Measurements from ENCODE around the gene PLEKHA8. TPM values are rescaled to one million over a fixed set of nuclear protein-coding genes. Genes with fewer than 3 reads are reported as not detected.
A peak's percentile ranks its signal among the peaks of the same experiment; 100 is the strongest.

Gene PLEKHA8
- total and polyA plus RNA-seq, 2 experiments from 2014 or later, result 16.8 to 25.9 TPM

DNA sequence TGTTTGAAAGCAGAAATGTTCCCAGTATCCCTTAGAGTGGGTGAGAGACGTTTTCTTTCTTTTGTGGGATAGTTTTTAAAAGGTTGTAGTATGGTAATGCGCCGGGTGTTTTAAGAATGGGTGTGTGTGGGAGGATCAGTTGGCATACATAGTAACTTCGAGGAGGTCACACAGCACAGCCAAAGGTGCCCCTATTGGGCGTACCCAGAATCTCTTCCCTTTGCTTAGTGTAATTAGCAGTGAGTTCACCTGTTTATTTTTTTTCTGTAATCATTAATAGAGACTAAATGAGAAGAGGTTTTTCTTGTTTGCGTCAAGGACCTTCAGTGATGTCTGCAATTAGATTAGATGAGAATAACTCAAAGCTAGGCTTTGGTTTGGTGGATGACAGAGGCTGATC is 1.5 kb downstream of the PLEKHA8 start:
- peak in 1 of 2 donors; percentile 16 for DNase-seq (ENCODE audit: low read depth in 1 of 2, low spot score in 1 of 2)
- Histone ChIP-seq H3K4me3 (peak overlapping the region; percentile 88), H3K9me3 (ENCODE audit: low read depth) (no peaks in the 10 kb centered on the region), H3K4me1 (ENCODE audit: low read depth) (peaks cover 34% of the 10 kb centered on the region), H3K27ac (peak overlapping the region; percentile 87), H3K36me3 (no peaks in the 10 kb centered on the region), H3K27me3 (no peaks in the 10 kb centered on the region)
- TF ChIP-seq, protein P1, sequence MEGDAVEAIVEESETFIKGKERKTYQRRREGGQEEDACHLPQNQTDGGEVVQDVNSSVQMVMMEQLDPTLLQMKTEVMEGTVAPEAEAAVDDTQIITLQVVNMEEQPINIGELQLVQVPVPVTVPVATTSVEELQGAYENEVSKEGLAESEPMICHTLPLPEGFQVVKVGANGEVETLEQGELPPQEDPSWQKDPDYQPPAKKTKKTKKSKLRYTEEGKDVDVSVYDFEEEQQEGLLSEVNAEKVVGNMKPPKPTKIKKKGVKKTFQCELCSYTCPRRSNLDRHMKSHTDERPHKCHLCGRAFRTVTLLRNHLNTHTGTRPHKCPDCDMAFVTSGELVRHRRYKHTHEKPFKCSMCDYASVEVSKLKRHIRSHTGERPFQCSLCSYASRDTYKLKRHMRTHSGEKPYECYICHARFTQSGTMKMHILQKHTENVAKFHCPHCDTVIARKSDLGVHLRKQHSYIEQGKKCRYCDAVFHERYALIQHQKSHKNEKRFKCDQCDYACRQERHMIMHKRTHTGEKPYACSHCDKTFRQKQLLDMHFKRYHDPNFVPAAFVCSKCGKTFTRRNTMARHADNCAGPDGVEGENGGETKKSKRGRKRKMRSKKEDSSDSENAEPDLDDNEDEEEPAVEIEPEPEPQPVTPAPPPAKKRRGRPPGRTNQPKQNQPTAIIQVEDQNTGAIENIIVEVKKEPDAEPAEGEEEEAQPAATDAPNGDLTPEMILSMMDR (IDR thresholded peaks at IDR 0.05; ENCODE audit: low read depth, low read length), result no peak

DNA sequence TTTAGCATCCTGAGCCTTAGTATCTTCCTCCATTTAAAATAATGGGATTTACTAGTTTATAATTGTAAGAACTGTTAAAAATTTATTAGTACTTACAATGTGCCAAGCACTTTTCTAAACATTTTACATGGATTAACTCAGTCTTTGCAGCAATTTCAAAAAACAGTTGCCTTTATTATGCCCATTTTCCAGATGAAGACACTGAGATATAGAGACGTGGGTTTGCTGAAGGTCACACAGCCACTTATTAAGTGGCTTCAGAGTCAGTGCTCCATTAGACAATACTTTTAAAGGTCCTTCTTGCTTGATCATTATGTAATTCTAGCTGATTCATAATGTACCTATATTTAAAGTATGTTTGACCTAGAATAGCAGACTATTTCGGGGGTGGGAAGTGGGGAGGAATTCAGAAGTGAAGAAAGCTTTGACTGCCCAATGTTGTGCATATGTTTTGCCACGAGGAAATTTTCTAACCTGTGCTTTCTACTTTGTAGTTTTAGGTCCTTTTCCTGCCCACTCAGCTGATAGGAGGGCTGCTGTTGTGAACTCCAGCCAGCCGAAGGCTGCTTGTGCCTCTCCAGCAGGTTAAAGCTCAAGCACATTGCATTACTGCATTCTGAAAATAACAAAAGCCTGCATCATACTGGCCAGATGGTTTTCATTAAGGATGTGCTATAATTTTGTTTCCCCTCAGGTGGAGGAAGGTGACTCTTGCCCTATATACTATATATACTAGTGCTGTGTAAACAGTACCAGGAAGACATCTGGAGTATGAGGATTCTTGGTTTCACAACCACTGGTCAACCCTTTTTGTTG is 4.3 kb downstream of the PLEKHA8 start:
- Histone ChIP-seq H3K27me3 (no peaks in the 10 kb centered on the region), H3K27ac (no peak overlapping the region), H3K36me3 (no peaks in the 10 kb centered on the region), H3K4me3 (no peak overlapping the region), H3K4me1 (ENCODE audit: low read depth) (peaks cover 23% of the 10 kb centered on the region), H3K9me3 (ENCODE audit: low read depth) (no peaks in the 10 kb centered on the region)
- peak in 1 of 2 donors; percentile 49 for DNase-seq (ENCODE audit: low read depth in 1 of 2, low spot score in 1 of 2)
- TF ChIP-seq, protein P1 (IDR thresholded peaks at IDR 0.05; ENCODE audit: low read depth, low read length), result no peak

DNA sequence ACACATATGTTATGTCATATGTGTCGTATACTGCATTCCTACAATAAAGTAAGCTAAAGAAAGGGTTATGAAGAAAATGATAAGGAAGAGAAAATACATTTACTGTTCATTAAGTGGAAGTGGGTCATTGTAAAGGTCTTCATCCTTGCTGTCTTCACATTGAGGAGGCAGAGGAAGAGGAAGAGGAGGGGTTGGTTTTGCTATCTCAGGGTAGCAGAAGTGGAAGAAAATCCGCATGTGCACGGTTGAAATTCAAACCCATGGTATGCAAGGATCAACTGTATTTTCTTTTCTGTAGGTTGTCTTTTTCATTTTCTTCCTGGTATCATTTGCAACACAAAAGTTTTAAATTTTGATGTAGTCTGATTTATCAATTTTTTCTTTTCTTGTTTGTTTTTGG is 6.3 kb downstream of the PLEKHA8 start:
- Histone ChIP-seq H3K27me3 (no peaks in the 10 kb centered on the region), H3K36me3 (no peaks in the 10 kb centered on the region)

DNA sequence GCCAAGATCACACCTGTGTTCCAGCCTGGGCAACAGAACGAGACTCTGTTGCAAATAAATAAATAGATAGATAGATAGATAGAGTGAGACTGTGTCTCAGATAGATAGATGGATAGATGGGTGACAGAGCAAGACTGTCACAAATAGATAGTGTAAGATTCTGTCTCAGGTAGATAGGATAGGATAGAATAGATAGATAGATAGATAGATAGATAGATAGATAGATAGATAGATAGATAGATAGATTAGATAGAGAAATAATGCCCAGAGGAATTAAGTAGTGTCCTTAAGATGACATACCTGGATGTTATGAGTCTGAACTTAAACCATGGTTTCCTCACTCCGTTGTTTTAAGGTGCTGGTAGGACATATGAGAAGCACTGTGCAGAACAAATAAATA is 8.0 kb downstream of the PLEKHA8 start:
- H3K4me1 ChIP-seq (ENCODE audit: low read depth), result peaks cover 12% of the 10 kb centered on the region
- no peak for DNase-seq (ENCODE audit: low read depth in 1 of 2, low spot score in 1 of 2)
- TF ChIP-seq, protein P1 (IDR thresholded peaks at IDR 0.05; ENCODE audit: low read depth, low read length), result no peak
- H3K27me3 ChIP-seq, result no peaks in the 10 kb centered on the region
- no peak overlapping the region for H3K27ac ChIP-seq
- H3K36me3 ChIP-seq, result no peaks in the 10 kb centered on the region
- no peaks in the 10 kb centered on the region for H3K9me3 ChIP-seq (ENCODE audit: low read depth)
- H3K4me3 ChIP-seq, result no peak overlapping the region

More for the DNA sequence above, 6.3 kb downstream of the PLEKHA8 start:
- H3K9me3 ChIP-seq (ENCODE audit: low read depth), result no peaks in the 10 kb centered on the region
- no peak overlapping the region for H3K27ac ChIP-seq
- TF ChIP-seq, protein P1 (IDR thresholded peaks at IDR 0.05; ENCODE audit: low read depth, low read length), result no peak
- no peak for DNase-seq (ENCODE audit: low read depth in 1 of 2, low spot score in 1 of 2)
- peaks cover 19% of the 10 kb centered on the region for H3K4me1 ChIP-seq (ENCODE audit: low read depth)
- no peak overlapping the region for H3K4me3 ChIP-seq

DNA sequence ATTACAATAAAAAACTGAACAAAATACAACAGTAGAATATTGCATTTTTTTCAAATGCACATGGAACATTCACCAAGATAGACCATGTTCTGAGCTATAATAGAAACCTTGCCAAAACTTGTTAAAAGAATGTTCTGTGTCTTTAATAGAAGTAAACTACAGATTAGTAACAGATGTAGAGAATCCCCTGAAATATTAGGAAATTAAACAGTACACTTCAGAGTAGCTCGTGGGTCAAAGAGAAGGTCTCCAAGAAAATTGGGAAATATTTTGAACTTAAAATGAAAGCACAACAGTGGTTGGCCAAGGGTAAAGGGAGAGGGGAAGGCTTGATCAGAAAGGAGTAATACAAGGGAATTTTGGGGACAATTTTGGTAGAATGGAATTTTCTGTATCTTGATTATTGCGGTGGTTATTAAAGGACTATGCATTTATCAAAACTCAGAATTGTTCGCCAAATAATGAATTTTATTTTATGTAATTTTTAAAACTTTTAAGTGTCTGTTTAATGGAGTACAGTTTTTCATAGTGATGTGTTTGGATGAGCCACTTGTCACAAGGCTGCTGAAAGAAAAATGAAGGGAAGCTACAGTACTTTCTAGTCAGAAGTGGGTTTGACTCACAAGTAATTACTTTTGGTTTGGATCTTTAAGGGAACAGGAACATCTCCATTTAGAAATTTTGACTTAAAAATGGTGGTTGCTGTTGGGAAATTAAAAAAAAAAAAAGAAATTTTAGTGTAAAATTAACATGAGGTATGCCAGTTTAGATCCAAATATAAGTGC is 10.2 kb downstream of the PLEKHA8 start:
- DNase-seq (ENCODE audit: low read depth in 1 of 2, low spot score in 1 of 2), result peak in 1 of 2 donors; percentile 42
- Histone ChIP-seq H3K27ac (no peak overlapping the region), H3K27me3 (no peaks in the 10 kb centered on the region), H3K4me1 (ENCODE audit: low read depth) (peaks cover 9% of the 10 kb centered on the region), H3K9me3 (ENCODE audit: low read depth) (no peaks in the 10 kb centered on the region), H3K4me3 (no peak overlapping the region), H3K36me3 (no peaks in the 10 kb centered on the region)
- TF ChIP-seq, protein P1 (IDR thresholded peaks at IDR 0.05; ENCODE audit: low read depth, low read length), result no peak

Data from cardiac muscle cell (in vitro differentiated cells and primary cell).